Lower leg skin (tissue), 3 donors: ENCODE measurements around the gene SIAH3.

Source experiments
- POLR2A ChIP-seq, 2 donors: fragments of 450-650 bp; IDR thresholded peaks; one replicate each; pipeline ENCODE4 v1.6.1; 2016 to 2017; ENCODE audit warnings: antibody characterized with exemption in 2 of 2, mild to moderate bottlenecking in 1 of 2, moderate library complexity in 1 of 2
- TF ChIP-seq, protein P1 (sequence below), 3 donors: fragments of 450-650 bp; IDR thresholded peaks; one replicate each; pipeline ENCODE4 v1.5.1; 2016; ENCODE audit warnings: antibody characterized with exemption in 3 of 3, mild to moderate bottlenecking in 3 of 3, moderate library complexity in 2 of 3

DNA sequence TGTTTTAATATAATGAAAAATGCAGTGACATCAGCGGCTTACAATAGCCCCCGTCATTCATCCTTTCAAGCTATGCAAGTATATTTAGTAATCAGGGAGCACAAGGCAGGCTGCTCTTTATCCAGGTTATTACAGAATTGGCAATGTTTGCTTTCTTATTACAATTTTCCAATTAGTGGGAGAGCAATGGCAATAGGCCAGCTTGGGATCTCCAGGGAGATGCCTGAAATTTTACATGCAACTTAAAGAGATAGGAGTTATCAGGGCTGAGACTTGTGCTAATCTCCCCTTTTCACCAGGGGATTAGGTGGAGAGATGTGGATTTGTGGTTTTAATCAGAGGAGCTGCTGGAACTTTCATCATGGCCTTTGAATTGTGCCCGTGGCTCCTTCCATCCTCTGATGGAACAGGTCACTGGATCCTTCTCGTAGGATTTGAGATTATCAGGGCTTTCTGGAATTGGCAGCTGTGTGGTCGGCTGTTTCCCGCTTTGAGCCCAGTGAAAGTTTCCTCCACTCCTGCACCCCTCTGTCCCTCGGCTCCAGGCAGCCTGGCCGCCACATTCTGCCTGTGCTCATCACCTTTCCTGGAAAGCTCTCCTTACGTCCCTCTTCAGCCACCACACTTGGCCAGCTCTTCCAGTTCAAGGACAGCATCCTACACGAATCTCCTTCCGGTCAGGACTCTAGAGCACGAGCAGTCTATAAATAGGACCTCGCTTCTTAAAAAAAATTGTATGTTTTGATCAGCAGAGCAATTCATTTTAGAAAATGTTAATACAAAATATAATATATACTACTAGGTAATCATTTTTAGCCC, 102.4 kb downstream of the SIAH3 start:
- TF ChIP-seq, protein P1, sequence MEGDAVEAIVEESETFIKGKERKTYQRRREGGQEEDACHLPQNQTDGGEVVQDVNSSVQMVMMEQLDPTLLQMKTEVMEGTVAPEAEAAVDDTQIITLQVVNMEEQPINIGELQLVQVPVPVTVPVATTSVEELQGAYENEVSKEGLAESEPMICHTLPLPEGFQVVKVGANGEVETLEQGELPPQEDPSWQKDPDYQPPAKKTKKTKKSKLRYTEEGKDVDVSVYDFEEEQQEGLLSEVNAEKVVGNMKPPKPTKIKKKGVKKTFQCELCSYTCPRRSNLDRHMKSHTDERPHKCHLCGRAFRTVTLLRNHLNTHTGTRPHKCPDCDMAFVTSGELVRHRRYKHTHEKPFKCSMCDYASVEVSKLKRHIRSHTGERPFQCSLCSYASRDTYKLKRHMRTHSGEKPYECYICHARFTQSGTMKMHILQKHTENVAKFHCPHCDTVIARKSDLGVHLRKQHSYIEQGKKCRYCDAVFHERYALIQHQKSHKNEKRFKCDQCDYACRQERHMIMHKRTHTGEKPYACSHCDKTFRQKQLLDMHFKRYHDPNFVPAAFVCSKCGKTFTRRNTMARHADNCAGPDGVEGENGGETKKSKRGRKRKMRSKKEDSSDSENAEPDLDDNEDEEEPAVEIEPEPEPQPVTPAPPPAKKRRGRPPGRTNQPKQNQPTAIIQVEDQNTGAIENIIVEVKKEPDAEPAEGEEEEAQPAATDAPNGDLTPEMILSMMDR (IDR thresholded peaks at IDR 0.05) = no peak
- TF ChIP-seq POLR2A (IDR thresholded peaks at IDR 0.05) = no peak
